ENCODE results near the gene MRPL16.

GRCh38 chr11:59822989-59823566 is 12.5 kb upstream of the MRPL16 start:
- TF ChIP-seq ZNF510 (tag by site-specific recombination; IDR thresholded peaks at IDR 0.05; ENCODE audit: insufficient replicate concordance): no peak
- no peak for TF ChIP-seq ZNF449 (tag by site-specific recombination; IDR thresholded peaks at IDR 0.05)
- peak; percentile 20; the same call in 1 of the 2 replicates for TF ChIP-seq CTCF (tag by site-specific recombination; IDR thresholded peaks at IDR 0.05)
- no peak for TF ChIP-seq REST (tag by site-specific recombination; IDR thresholded peaks at IDR 0.05)
- TF ChIP-seq ZNF114 (tag by site-specific recombination; IDR thresholded peaks at IDR 0.05): no peak
- TF ChIP-seq ZSCAN18 (tag by site-specific recombination; IDR thresholded peaks at IDR 0.05): no peak
- TF ChIP-seq ZNF292 (tag by site-specific recombination; IDR thresholded peaks at IDR 0.05; ENCODE audit: borderline replicate concordance, low read depth): no peak
- TF ChIP-seq ZNF777 (tag by site-specific recombination; IDR thresholded peaks at IDR 0.05; ENCODE audit: borderline replicate concordance): no peak
- TF ChIP-seq PBX3 (CRISPR knock-in tag; IDR thresholded peaks at IDR 0.05): no peak
- TF ChIP-seq HOXC10 (CRISPR knock-in tag; IDR thresholded peaks at IDR 0.05): no peak

All from HEK293 (cell line).